A549 (cell line): ENCODE measurements around the gene CSTF2T.

ENCODE experiments used
- CHD4 ChIP-seq: fragments of 200-600 bp; sonication (generic); IDR thresholded peaks from 2 replicates; pipeline ENCODE4 v1.6.1; 2016; ENCODE audit warnings: antibody characterized with exemption, mild to moderate bottlenecking, borderline replicate concordance
- FOXS1 ChIP-seq: fragments of 250-450 bp; sonication (Bioruptor Pico); IDR thresholded peaks from 2 replicates; pipeline ENCODE4 v1.5.0; 2020; ENCODE audit warnings: mild to moderate bottlenecking, moderate library complexity
- HDAC2 ChIP-seq: fragments of 200-600 bp; sonication (generic); IDR thresholded peaks from 2 replicates; pipeline ENCODE4 v1.6.1; 2016
- JUNB ChIP-seq: fragments of >200 bp; sonication (Bioruptor Twin); formaldehyde crosslinking; IDR thresholded peaks from 2 replicates; pipeline ENCODE4 v1.6.1; 2016
- KDM1A ChIP-seq: fragments of 200-600 bp; sonication (generic); IDR thresholded peaks from 2 replicates; pipeline ENCODE4 v1.6.1; 2016; ENCODE audit warnings: low read depth, mild to moderate bottlenecking
- SMC3 ChIP-seq: fragments of >200 bp; sonication (Bioruptor Twin); formaldehyde crosslinking; IDR thresholded peaks from 3 replicates; pipeline ENCODE4 v1.6.1; 2018; ENCODE audit warnings: inconsistent platforms
- TF ChIP-seq, protein P1 (sequence below): fragments of >200 bp; sonication (Bioruptor Twin); formaldehyde crosslinking; IDR thresholded peaks from 3 replicates; pipeline ENCODE4 v1.5.1; 2016

DNA sequence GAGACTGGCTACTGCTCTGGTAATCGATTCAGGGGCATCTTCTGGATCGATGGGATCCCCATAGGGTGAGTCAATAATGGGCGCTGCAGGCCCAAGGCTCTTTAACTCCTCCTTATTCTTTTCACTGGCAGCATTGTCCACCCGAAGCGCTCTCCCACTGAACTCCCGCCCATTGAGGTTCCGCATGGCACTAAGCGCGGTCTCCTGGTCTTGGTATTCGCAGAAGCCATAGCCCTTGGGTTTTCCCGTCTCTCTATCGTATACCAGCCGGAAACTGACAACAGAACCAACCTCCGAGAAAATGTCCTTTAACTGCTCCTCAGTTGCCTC lies 285 bp downstream of the CSTF2T start:
- TF ChIP-seq, protein P1, sequence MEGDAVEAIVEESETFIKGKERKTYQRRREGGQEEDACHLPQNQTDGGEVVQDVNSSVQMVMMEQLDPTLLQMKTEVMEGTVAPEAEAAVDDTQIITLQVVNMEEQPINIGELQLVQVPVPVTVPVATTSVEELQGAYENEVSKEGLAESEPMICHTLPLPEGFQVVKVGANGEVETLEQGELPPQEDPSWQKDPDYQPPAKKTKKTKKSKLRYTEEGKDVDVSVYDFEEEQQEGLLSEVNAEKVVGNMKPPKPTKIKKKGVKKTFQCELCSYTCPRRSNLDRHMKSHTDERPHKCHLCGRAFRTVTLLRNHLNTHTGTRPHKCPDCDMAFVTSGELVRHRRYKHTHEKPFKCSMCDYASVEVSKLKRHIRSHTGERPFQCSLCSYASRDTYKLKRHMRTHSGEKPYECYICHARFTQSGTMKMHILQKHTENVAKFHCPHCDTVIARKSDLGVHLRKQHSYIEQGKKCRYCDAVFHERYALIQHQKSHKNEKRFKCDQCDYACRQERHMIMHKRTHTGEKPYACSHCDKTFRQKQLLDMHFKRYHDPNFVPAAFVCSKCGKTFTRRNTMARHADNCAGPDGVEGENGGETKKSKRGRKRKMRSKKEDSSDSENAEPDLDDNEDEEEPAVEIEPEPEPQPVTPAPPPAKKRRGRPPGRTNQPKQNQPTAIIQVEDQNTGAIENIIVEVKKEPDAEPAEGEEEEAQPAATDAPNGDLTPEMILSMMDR, result no peak
- TF ChIP-seq JUNB (no peak), FOXS1 (no peak), KDM1A (no peak), CHD4 (no peak), HDAC2 (no peak), SMC3 (no peak)
